K562 (cell line): ENCODE measurements around the gene TALDO1. TPM values are rescaled to one million over a fixed set of nuclear protein-coding genes. Genes with fewer than 3 reads are reported as not detected.
A peak's percentile ranks its signal among the peaks of the same experiment; 100 is the strongest.

Experiments
- CEBPZ ChIP-seq: fragments of 150-350 bp; IDR thresholded peaks from 2 replicates; pipeline ENCODE4 v1.6.1; 2014; ENCODE audit warnings: low read depth, mild to moderate bottlenecking, low read length, borderline replicate concordance
- FOXP4 ChIP-seq: sonication (generic); formaldehyde crosslinking; IDR thresholded peaks from 2 replicates; pipeline ENCODE4 v1.8.0; 2022; ENCODE audit warnings: mild to moderate bottlenecking, missing genetic modification reagents, borderline replicate concordance
- IRF9 ChIP-seq: fragments of 450-650 bp; IDR thresholded peaks from 2 replicates; pipeline ENCODE4 v1.6.1; 2016; ENCODE audit warnings: missing biosample characterization, missing genetic modification characterization
- JUN ChIP-seq, 2 experiments: sonication (generic) in 1 of 2; formaldehyde crosslinking in 1 of 2; IDR thresholded peaks; 2 replicates each; pipeline versions ENCODE4 v1.6.1 to v1.8.0; 2012 to 2022; ENCODE audit warnings: borderline replicate concordance in 2 of 2, mild to moderate bottlenecking in 2 of 2, improper control_type of control experiment in 1 of 2, low read depth in 1 of 2, low read length in 1 of 2, missing genetic modification reagents in 1 of 2
- NFIX ChIP-seq: fragments of 250-450 bp; sonication (Bioruptor Pico); IDR thresholded peaks from 2 replicates; pipeline ENCODE4 v1.4.0; 2020; ENCODE audit warnings: low read depth, mild to moderate bottlenecking, moderate library complexity
- PHF8 ChIP-seq: fragments of 200-600 bp; sonication (generic); IDR thresholded peaks from 2 replicates; pipeline ENCODE4 v1.6.1; 2012; ENCODE audit warnings: mixed run types, mild to moderate bottlenecking, inconsistent platforms, low read length, moderate library complexity, borderline replicate concordance
- RFX7 ChIP-seq: fragments of 250-450 bp; sonication (Bioruptor Pico); IDR thresholded peaks from 2 replicates; pipeline ENCODE4 v1.5.1; 2021; ENCODE audit warnings: mild to moderate bottlenecking
- WHSC1 ChIP-seq: IDR thresholded peaks from one replicate; pipeline ENCODE4 v1.6.1; 2012; ENCODE audit warnings: low read length, control low read depth, inconsistent platforms
- ZFP91 ChIP-seq: sonication (generic); formaldehyde crosslinking; IDR thresholded peaks from 2 replicates; pipeline ENCODE4 v1.8.0; 2022; ENCODE audit warnings: mild to moderate bottlenecking, missing genetic modification reagents
- ZNF277 ChIP-seq: fragments of 250-450 bp; sonication (Bioruptor Pico); IDR thresholded peaks from 2 replicates; pipeline ENCODE4 v1.8.0; 2022; ENCODE audit warnings: inconsistent platforms, mild to moderate bottlenecking, moderate library complexity, borderline replicate concordance
- ZNF655 ChIP-seq: fragments of 250-450 bp; sonication (Bioruptor Pico); IDR thresholded peaks from 2 replicates; pipeline ENCODE4 v1.5.0; 2021
- polyA plus RNA-seq, 8 experiments: library from polyadenylated mRNA; depleted of rRNA in 4 of 8; stranded (reverse) in 5 of 8; unstranded in 3 of 8; fragments of >200 nt; fragmentation: Nextera tagmentation in 2 of 8; fragmentation: Illumina TruSeq in 1 of 8; extraction: Ambion mirVana in 2 of 8; extraction: Trizol in 1 of 8; gene quantifications; 2 replicates each; pipeline versions ENCODE4 v1.2.1 to v1.2.3, GENCODE V29; 2011 to 2014; ENCODE audit warnings: inconsistent platforms in 1 of 8, missing spikeins in 1 of 8
- total RNA-seq, 7 experiments: library from RNA; depleted of rRNA in 6 of 7; stranded (reverse); fragments of >200 nt in 6 of 7; fragmentation: Illumina TruSeq in 2 of 7; extraction: Trizol in 2 of 7; gene quantifications; 2 replicates each; pipeline versions ENCODE4 v1.2.1 to v1.2.3, GENCODE V29; 2011 to 2021; ENCODE audit warnings: low replicate concordance in 1 of 7

Gene TALDO1
- total and polyA plus RNA-seq, 9 of the 15 experiments (the other 6 are each of a cell fraction or from before 2014, with no cell fraction given): 260 to 541 (median 441) TPM

GRCh38 chr11:809287-810039, 62.2 kb downstream of the TALDO1 start, which contains the start of gene RPLP2 (continued):
- TF ChIP-seq JUN (IDR thresholded peaks at IDR 0.05; ENCODE audit: borderline replicate concordance, low read depth, low read length) (peak; percentile 19), JUN (CRISPR knock-in tag; IDR thresholded peaks at IDR 0.05; ENCODE audit: borderline replicate concordance) (peak; percentile 97; the same call in 1 of the 2 replicates), CEBPZ (no peak), FOXP4 (peak; percentile 87), ZFP91 (CRISPR knock-in tag) (0 out of 2 replicates have a peak, but pooled peaks have one; percentile 29), NFIX (CRISPR knock-in tag) (no peak), ZNF277 (no peak), PHF8 (peak; percentile 77; the same call in 1 of the 2 replicates), ZNF655 (CRISPR knock-in tag) (no peak), IRF9 (tag) (no peak), WHSC1 (no peak), RFX7 (no peak)
